ENCODE measurements around the gene DNAJC21. TPM values are rescaled to one million over a fixed set of nuclear protein-coding genes. Genes with fewer than 3 reads are reported as not detected.

Gene DNAJC21
- total RNA-seq, 1 experiment from 2014 or later = 54.5 TPM

Other genes starting within 250 kb of the DNAJC21 start
- not detected for gene TTC23L, start 90.4 kb upstream of the DNAJC21 start, total RNA-seq (2021; ENCODE audit: unreplicated experiment)
- 31.8 TPM for gene RAD1, start 14.1 kb upstream of the DNAJC21 start, total RNA-seq (2021; ENCODE audit: unreplicated experiment)
- 46.6 TPM for gene BRIX1, start 13.8 kb upstream of the DNAJC21 start, total RNA-seq (2021; ENCODE audit: unreplicated experiment)
- not detected for gene AGXT2, start 118.4 kb downstream of the DNAJC21 start, total RNA-seq (2021; ENCODE audit: unreplicated experiment)